Measurements from ENCODE around the gene SETBP1. TPM values are rescaled to one million over a fixed set of nuclear protein-coding genes. Genes with fewer than 3 reads are reported as not detected.

SETBP1 gene
- total and polyA plus RNA-seq, 9 of the 15 experiments (the other 6 are each of a cell fraction or from before 2014, with no cell fraction given) = under 0.01 to 0.13 (median 0.04) TPM

DNA sequence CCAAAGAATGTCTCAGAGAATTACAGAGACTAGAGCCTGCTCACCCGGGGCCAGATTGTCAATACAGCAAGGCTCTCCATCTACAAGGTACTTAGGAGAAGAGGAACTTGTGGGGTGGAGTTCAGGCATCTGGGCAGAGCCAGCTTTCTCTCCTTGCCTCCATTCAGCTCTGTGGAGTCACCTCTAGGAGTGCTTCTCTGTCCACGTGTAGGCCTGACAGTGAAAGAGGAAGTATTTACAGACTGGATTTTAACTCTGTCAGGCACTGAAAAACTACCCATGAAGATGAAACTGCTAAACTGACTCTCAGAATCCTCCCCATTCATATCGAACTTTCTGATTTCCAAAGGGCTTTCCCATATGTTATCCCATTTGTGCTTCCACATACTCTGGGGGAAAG lies 315.6 kb downstream of the SETBP1 start:
- no peak for TF ChIP-seq HEY1 (CRISPR knock-in tag; IDR thresholded peaks at IDR 0.05; ENCODE audit: borderline replicate concordance)
- no peak for TF ChIP-seq RCOR1 (IDR thresholded peaks at IDR 0.05; ENCODE audit: borderline replicate concordance in 1 of 2, low read depth in 2 of 2, low read length in 2 of 2)
- TF ChIP-seq, protein P1, sequence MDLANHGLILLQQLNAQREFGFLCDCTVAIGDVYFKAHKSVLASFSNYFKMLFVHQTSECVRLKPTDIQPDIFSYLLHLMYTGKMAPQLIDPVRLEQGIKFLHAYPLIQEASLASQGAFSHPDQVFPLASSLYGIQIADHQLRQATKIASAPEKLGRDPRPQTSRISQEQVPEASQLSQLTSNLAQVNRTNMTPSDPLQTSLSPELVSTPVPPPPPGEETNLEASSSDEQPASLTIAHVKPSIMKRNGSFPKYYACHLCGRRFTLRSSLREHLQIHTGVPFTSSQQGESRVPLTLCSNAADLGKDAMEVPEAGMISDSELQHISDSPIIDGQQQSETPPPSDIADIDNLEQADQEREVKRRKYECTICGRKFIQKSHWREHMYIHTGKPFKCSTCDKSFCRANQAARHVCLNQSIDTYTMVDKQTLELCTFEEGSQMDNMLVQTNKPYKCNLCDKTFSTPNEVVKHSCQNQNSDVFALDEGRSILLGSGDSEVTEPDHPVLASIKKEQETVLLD (IDR thresholded peaks at IDR 0.05) = no peak
- TF ChIP-seq ASH1L (IDR thresholded peaks at IDR 0.05; ENCODE audit: borderline replicate concordance, low read depth, partially characterized antibody) = no peak
- no peak for TF ChIP-seq MTA1 (IDR thresholded peaks at IDR 0.05; ENCODE audit: borderline replicate concordance)
- no peak for TF ChIP-seq ATF7 (IDR thresholded peaks at IDR 0.05)
- no peak for TF ChIP-seq KAT8 (IDR thresholded peaks at IDR 0.05; ENCODE audit: low read depth)
- TF ChIP-seq NEUROD1 (IDR thresholded peaks at IDR 0.05; ENCODE audit: borderline replicate concordance, low read depth, low read length, partially characterized antibody) = no peak
- no peak for TF ChIP-seq ZNF282 (CRISPR knock-in tag; IDR thresholded peaks at IDR 0.05)
- TF ChIP-seq ZNF347 (CRISPR knock-in tag; IDR thresholded peaks at IDR 0.05; ENCODE audit: low read depth) = no peak
- TF ChIP-seq, protein P2, sequence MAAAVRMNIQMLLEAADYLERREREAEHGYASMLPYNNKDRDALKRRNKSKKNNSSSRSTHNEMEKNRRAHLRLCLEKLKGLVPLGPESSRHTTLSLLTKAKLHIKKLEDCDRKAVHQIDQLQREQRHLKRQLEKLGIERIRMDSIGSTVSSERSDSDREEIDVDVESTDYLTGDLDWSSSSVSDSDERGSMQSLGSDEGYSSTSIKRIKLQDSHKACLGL (CRISPR knock-in tag; IDR thresholded peaks at IDR 0.05; ENCODE audit: borderline replicate concordance, poor library complexity, severe bottlenecking) = no peak
- TF ChIP-seq, protein P3, sequence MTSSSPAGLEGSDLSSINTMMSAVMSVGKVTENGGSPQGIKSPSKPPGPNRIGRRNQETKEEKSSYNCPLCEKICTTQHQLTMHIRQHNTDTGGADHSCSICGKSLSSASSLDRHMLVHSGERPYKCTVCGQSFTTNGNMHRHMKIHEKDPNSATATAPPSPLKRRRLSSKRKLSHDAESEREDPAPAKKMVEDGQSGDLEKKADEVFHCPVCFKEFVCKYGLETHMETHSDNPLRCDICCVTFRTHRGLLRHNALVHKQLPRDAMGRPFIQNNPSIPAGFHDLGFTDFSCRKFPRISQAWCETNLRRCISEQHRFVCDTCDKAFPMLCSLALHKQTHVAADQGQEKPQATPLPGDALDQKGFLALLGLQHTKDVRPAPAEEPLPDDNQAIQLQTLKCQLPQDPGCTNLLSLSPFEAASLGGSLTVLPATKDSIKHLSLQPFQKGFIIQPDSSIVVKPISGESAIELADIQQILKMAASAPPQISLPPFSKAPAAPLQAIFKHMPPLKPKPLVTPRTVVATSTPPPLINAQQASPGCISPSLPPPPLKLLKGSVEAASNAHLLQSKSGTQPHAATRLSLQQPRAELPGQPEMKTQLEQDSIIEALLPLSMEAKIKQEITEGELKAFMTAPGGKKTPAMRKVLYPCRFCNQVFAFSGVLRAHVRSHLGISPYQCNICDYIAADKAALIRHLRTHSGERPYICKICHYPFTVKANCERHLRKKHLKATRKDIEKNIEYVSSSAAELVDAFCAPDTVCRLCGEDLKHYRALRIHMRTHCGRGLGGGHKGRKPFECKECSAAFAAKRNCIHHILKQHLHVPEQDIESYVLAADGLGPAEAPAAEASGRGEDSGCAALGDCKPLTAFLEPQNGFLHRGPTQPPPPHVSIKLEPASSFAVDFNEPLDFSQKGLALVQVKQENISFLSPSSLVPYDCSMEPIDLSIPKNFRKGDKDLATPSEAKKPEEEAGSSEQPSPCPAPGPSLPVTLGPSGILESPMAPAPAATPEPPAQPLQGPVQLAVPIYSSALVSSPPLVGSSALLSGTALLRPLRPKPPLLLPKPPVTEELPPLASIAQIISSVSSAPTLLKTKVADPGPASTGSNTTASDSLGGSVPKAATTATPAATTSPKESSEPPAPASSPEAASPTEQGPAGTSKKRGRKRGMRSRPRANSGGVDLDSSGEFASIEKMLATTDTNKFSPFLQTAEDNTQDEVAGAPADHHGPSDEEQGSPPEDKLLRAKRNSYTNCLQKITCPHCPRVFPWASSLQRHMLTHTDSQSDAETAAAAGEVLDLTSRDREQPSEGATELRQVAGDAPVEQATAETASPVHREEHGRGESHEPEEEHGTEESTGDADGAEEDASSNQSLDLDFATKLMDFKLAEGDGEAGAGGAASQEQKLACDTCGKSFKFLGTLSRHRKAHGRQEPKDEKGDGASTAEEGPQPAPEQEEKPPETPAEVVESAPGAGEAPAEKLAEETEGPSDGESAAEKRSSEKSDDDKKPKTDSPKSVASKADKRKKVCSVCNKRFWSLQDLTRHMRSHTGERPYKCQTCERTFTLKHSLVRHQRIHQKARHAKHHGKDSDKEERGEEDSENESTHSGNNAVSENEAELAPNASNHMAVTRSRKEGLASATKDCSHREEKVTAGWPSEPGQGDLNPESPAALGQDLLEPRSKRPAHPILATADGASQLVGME (CRISPR knock-in tag; IDR thresholded peaks at IDR 0.05) = no peak
- no peak for TF ChIP-seq DACH1 (IDR thresholded peaks at IDR 0.05; ENCODE audit: partially characterized antibody)
- no peak for TF ChIP-seq ZNF212 (CRISPR knock-in tag; IDR thresholded peaks at IDR 0.05)
- no peak for TF ChIP-seq MAFK (IDR thresholded peaks at IDR 0.05; ENCODE audit: low read length)
- TF ChIP-seq EWSR1 (IDR thresholded peaks at IDR 0.05; ENCODE audit: borderline replicate concordance, low read depth, partially characterized antibody) = no peak
- BruUV-seq (replicated peaks) = no TSS peak
- no peaks in the 10 kb centered on the region for H3K9me1 ChIP-seq (ENCODE audit: control insufficient read depth, insufficient read depth, low read length)
- in situ Hi-C loops (cut with MboI) = no loop called here
- H3K4me1 ChIP-seq (replicated peaks in 1 of 2; ENCODE audit: control insufficient read depth in 2 of 2, insufficient read depth in 2 of 2, low read length in 2 of 2) = no peaks in the 10 kb centered on the region
- no peaks in the 10 kb centered on the region for H3K79me2 ChIP-seq (ENCODE audit: control insufficient read depth, insufficient read depth, low read length)
- H4K20me1 ChIP-seq (replicated peaks; ENCODE audit: control insufficient read depth, insufficient read depth, low read length) = no peaks in the 10 kb centered on the region
- FAIRE-seq = no peak
- no peak overlapping the region for H3K4me3 ChIP-seq
- no peaks in the 10 kb centered on the region for H3K9me3 ChIP-seq (replicated peaks; ENCODE audit: control insufficient read depth, insufficient read depth, low read depth, low read length)
- H3K9ac ChIP-seq (ENCODE audit: insufficient read depth in 1 of 2, low read depth in 2 of 2, low read length in 2 of 2) = no peak overlapping the region
- H3K36me3 ChIP-seq (ENCODE audit: control insufficient read depth, insufficient read depth, low read length) = no peaks in the 10 kb centered on the region
- H2AFZ ChIP-seq (ENCODE audit: low read depth, low read length) = no peak overlapping the region
- no peak overlapping the region for H3K27ac ChIP-seq (ENCODE audit: extremely low read depth, low read depth, low read length)
- no peak for ATAC-seq
- intact Hi-C loops (cut with micrococcal nuclease) = no loop called here
- no peak overlapping the region for H3K4me2 ChIP-seq (ENCODE audit: insufficient read depth, low read length)
- POLR2A ChIA-PET = no interaction called here
- no peaks in the 10 kb centered on the region for H3K27me3 ChIP-seq (ENCODE audit: control insufficient read depth in 2 of 2, insufficient read depth in 2 of 2, low read length in 2 of 2)
- 0% methylated on average over 3 of the region's 3 CpGs for WGBS (ENCODE audit: insufficient coverage, low coverage, missing lambda C conversion rate)
- DNase-seq (ENCODE audit: extremely low read depth in 1 of 4, low spot score in 3 of 4) = no peak
- CTCF ChIA-PET (ENCODE audit: low intra/inter-chr PET ratio) = no interaction called here
